HG03039 (cell line): Measurements from ENCODE around the gene LENEP.

Experiments
- ATAC-seq: cut with Tn5 transposase; IDR thresholded peaks from one replicate; pipeline ENCODE4 v1.9.1; 2021; ENCODE audit warnings: mild to moderate bottlenecking, moderate library complexity; ENCODE audit not compliant: unreplicated experiment

The LENEP gene

DNA sequence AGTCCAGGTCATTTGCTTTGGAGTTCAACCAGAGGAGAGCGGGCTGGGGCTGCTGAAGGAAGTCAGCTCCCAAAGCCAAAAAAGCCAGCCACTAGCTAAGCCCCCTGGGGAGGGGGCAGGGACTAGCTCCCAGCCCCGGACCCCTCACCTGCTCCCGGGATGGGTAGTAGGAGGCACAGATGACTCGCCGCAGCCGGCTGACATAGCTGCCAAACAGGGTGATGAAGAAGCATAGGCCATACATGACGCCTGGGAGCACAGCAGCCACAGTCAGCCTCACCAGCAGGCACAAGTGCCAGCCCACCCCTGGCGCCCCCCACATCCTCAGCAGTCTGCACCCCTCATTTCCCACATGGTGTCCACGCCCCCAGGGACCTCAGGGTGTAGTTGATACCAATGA lies 32.8 kb downstream of the LENEP start:
- ATAC-seq, result no peak

DNA sequence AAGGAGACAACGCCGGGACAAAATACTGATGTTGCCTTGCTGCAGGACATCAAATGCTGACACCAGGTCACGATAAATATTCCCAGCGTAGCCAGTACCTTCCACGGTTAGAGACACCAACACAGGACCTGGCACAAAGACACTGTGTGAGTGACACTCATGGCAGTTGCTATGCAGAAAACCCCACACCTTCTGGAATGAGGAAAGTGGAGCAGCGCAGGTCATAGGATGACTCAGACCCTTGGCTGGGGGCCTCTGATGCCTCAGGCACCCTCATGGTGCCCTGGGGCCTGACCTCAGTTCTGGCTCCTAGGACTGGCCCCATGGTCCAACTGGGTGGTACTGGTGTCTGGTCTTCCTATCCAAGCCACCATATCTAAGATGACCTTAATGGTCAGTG lies 33.2 kb downstream of the LENEP start:
- ATAC-seq, result no peak

GRCh38 chr1:155029513-155030242 lies 36.3 kb downstream of the LENEP start:
- no peak for ATAC-seq

- ATAC-seq, result no peak
Observed at GRCh38 chr1:155030243-155030795, 36.9 kb downstream of the LENEP start.

DNA sequence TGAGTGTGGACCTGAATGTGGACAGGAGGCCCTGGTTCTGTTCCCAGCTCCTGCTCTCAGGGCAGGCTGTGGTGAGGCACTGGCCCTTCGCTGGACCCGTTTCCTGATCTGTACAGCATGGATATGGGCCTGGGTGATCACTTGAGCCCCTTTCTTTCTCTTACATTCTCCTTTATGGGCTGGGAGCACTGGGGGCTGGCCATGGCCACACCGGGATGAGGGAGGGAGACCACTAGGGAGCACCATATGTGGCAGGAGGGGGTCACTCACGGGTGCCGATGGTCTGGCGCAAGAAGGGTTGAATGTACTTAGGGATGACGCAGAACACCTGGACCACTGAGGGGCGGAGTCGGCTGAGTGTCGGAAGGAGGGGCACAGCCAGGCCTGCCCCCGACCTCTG lies 37.5 kb downstream of the LENEP start:
- ATAC-seq, result no peak

DNA sequence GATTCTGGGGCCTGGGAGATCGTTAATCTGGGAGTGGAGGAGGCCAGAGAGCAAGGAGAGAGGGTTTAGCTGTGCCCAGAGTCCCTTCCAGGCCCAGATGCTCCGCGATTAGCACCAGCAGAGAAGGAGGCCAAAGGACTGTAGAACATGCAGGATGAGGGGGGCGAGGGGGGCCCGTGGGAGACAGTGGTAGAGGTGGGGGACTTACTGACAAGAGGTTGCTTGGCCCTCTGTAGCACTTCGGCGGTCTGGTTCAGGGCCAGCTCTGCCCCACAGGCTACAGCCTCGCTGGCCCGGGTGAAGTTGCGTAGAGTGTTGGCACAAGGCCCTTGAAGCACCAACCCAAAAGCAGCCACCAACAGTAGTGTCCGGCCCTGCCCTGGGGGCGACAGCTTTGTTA lies 39.5 kb downstream of the LENEP start:
- no peak for ATAC-seq

DNA sequence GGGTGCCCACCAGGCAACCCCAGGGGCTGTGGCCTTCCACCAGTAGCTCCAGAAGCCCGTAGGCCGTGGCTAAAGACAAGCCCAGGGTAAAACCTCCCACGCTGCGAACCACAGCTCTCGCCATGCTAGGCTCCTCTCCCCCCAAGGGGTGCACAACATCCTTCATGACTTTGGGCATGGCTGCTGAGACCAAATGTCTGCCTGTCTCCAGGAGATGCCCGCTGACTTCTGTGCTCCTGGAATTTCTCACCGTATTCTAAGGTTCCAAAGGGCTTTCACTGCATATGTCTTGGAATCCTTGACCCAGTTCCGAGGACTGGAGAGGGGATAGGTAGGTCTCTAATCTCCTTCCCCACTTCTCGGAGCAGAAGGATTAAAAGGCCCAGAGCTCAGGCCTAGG lies 40.1 kb downstream of the LENEP start, which contains the start of the genes DCST1 and DCST2:
Gene DCST1, plus strand, starts transcription at position 301 of the 400 bp plus-strand sequence. CDS start 213 bp downstream, outside the sequence.
Gene DCST2, minus strand, starts transcription at position 258 of the 400 bp plus-strand sequence. Its CDS starts 80 bp downstream, at position 178.
- ATAC-seq, result no peak

- no peak for ATAC-seq
Observed at GRCh38 chr1:155034318-155035208, 41.2 kb downstream of the LENEP start.

- ATAC-seq, result no peak
Observed at GRCh38 chr1:155035936-155036335, 42.5 kb downstream of the LENEP start.

DNA sequence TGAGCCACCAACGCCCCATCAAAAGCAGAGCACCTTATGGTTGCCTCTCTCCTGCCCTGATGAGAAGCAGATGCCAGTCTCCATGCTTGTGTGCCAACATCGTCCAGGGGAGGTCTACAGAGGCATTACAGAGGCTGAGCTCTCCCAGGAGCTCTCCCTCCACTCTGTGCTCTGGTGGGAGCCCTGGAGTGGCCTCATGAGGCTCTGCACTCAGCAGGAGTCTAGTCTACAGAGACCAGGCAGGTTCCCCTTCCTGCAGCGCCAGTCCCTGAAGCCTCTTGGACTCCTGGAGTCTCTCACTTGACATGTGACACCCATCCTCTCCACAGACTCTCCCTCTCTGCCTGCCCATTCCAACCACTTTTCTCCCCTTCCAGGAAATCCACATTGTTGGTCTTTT lies 43.7 kb downstream of the LENEP start:
- no peak for ATAC-seq

DNA sequence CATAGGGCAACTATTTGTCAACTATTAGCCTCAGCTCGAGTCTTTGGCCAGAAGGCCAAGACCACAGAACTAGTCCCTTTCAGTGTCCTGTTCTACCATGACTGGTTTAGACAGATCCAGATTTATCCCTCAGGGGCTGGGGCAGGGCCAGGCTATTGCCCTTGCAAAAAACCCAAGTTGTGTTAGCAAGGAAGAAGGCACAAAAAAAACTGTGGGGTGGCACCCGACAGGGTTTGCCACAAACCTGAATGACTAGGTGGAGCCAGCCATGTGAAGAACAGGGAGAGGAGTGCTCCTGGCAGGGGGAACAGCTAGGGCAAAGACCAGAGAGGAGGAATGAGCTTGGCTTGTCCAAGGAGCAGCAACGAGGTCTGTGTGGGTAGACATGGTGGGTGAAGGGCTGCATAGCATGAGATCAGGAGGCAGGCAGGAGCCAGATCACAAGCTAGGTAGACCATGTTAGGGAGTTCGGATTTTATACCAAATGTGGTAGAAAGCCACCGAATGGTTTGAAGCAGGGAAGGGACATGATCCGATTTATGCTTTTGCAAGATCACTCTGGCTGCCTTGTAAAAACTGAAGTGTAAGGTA lies 44.6 kb downstream of the LENEP start:
- no peak for ATAC-seq

DNA sequence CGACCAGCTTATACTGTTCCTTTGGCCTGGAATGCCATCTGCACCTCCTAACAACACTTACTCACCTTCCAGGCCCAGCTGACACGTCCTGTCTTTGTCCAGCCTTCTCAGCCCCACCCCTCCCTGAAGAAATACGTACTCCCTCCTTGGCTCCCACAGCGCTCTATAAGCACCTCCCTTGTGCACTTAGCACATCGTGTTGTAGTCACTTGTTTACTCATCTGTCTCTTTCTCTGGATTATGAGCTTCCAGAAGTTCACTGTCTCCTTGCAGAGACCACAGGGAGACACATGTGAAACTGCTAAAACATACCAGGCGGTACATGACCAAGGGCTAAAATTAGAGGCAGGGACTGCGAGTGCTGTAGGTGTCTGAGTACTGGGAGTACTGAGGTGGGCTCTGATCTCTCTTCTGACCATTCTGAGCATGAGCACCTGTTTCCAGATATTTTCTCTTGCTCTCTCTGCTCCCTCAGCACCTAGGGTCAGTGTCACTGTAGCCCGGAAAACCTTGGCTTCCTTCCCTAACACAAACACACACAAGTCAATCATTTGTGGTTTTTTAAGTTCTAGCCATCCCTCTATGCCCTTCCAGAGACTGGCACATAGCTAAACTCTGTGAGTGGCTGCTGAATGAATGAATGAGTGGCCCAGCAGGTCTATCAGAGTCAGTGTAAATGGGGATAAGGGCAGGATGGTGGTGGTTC lies 45.4 kb downstream of the LENEP start:
- ATAC-seq, result no peak

GRCh38 chr1:155039308-155039669 lies 45.9 kb downstream of the LENEP start:
- no peak for ATAC-seq

GRCh38 chr1:155040358-155041093 lies 47.1 kb downstream of the LENEP start:
- ATAC-seq, result no peak

DNA sequence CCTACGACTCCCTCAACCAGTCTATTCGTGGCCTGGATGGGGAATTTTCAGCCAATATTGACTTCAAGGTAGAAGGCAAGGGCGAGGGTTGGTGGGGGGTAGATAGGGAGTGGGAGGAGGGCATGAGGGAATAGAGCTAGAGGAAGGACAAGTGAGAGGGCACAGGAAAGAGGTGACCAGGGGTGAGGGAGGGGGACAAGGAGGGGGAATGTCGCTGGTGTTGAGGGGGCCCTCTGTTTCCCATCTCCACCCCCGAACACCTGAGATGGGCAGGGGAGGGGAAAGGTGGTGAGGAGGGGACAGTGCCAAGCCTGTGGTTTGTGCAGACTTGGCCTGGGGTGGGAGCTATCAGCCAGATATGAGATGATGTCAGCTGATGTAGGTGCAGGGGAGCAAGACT lies 49.4 kb downstream of the LENEP start:
- no peak for ATAC-seq

- ATAC-seq, result no peak
Observed at GRCh38 chr1:155043301-155043702, 49.9 kb downstream of the LENEP start.

DNA sequence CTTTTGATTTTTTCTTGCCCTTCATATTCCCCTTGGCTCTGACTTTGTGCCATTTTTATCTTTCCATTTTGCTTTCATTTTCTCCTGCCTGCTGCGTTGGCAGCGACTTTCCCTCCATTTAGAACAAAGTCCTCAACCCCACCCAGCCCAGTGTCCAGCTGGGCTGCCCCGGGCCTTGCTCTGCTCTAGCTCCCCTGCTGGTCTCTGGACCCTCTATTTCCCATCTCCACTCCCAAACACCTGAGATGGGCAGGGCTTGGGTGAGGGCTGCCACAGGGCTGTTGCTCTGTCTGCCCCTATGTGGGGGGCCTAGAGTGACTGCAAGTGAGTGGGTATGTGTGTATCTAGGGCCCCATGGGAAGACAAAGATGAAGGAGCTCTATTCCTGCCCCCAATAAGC lies 50.4 kb downstream of the LENEP start:
- no peak for ATAC-seq
